Breast epithelium (tissue), 3 donors: ENCODE measurements around the gene CORO2B.

ENCODE experiments used
- CTCF ChIP-seq, 3 donors: fragments of 450-650 bp; IDR thresholded peaks; one replicate each; pipeline ENCODE4 v1.5.1; 2016 to 2017; ENCODE audit warnings: antibody characterized with exemption in 3 of 3, mild to moderate bottlenecking in 3 of 3, moderate library complexity in 3 of 3
- POLR2A ChIP-seq: fragments of 450-650 bp; IDR thresholded peaks from one replicate; pipeline ENCODE4 v1.6.1; 2016; ENCODE audit warnings: antibody characterized with exemption, mild to moderate bottlenecking, moderate library complexity

- no peak for TF ChIP-seq CTCF (IDR thresholded peaks at IDR 0.05)
- no peak for TF ChIP-seq POLR2A
Observed at GRCh38 chr15:68621535-68621934, 42.7 kb downstream of the CORO2B start.
